Kidney capillary endothelial cell (primary cell): ENCODE data around the gene LMBR1L.
A peak's percentile ranks its signal among the peaks of the same experiment; 100 is the strongest.
"Not testable (repeated sequence)": the region's sequence is repeated elsewhere in the genome, so short reads cannot be mapped to it uniquely, and the experiment has no call there.

Experiments
- DNase-seq: peaks from one replicate; pipeline ENCODE4 v3.0.0-alpha.2; 2018; ENCODE audit warnings: low spot score

Gene LMBR1L

GRCh38 chr12:49110464-49111155 lies at the start of gene LMBR1L:
LMBR1L (minus strand) TSS chr12:49110847; CDS start chr12:49110555, 292 bp downstream.
- peak; percentile 95 for DNase-seq

GRCh38 chr12:49160399-49160798 lies 49.8 kb upstream of the LMBR1L start:
- DNase-seq = no peak

- DNase-seq = no peak
These were observed 43.6 kb upstream of the LMBR1L start for GRCh38 chr12:49154221-49154620.

GRCh38 chr12:49147384-49147783 lies 36.7 kb upstream of the LMBR1L start:
- DNase-seq = no peak

GRCh38 chr12:49146406-49146805 lies 35.8 kb upstream of the LMBR1L start:
- DNase-seq = no peak

GRCh38 chr12:49144384-49144783 lies 33.7 kb upstream of the LMBR1L start:
- DNase-seq = no peak

GRCh38 chr12:49138999-49139398 lies 28.4 kb upstream of the LMBR1L start:
- no peak for DNase-seq

- no peak for DNase-seq
These were observed 27.9 kb upstream of the LMBR1L start for GRCh38 chr12:49138587-49138986.

- no peak for DNase-seq
These were observed 26.8 kb upstream of the LMBR1L start for GRCh38 chr12:49137476-49137875.

GRCh38 chr12:49136997-49137396 lies 26.4 kb upstream of the LMBR1L start:
- DNase-seq = not testable (repeated sequence)

- no peak for DNase-seq
These were observed 22.9 kb upstream of the LMBR1L start for GRCh38 chr12:49133590-49133989.

- DNase-seq = no peak
These were observed 22.4 kb upstream of the LMBR1L start for GRCh38 chr12:49133014-49133413.

GRCh38 chr12:49131894-49132461 lies 21.3 kb upstream of the LMBR1L start:
- peak; percentile 18 for DNase-seq

- DNase-seq = peak; percentile 88
These were observed 20.6 kb upstream of the LMBR1L start, which contains the start of gene TUBA1B for GRCh38 chr12:49131051-49131893. TUBA1B (minus strand) TSS chr12:49131395; CDS start chr12:49131300, 95 bp downstream.

- peak; percentile 99 for DNase-seq
These were observed 19.8 kb upstream of the LMBR1L start for GRCh38 chr12:49130151-49131050.

- DNase-seq = no peak
These were observed 18.9 kb upstream of the LMBR1L start for GRCh38 chr12:49129332-49130150.

- not testable (repeated sequence) for DNase-seq
These were observed 17.3 kb upstream of the LMBR1L start for GRCh38 chr12:49127971-49128370.

- DNase-seq = no peak
These were observed 16.5 kb upstream of the LMBR1L start for GRCh38 chr12:49126852-49127763.

- peak; percentile 83 for DNase-seq
These were observed 10.5 kb upstream of the LMBR1L start for GRCh38 chr12:49121047-49121696.
